Prostate gland (tissue), 2 donors: ENCODE results near the gene KIF5A. TPM values are rescaled to one million over a fixed set of nuclear protein-coding genes. Genes with fewer than 3 reads are reported as not detected.

Experiments used
- DNase-seq: peaks from one replicate; pipeline ENCODE4 v3.0.0-alpha.2; 2019; ENCODE audit warnings: low spot score
- H3K27ac ChIP-seq, 2 donors: fragments of 200-600 bp; sonication (generic); 2 replicates each; pipeline ENCODE4 v1.5.1; 2017 to 2019
- H3K27me3 ChIP-seq: fragments of 200-600 bp; sonication (generic); replicated peaks from 2 replicates; pipeline ENCODE4 v1.5.1; 2019; ENCODE audit not compliant: insufficient read depth
- H3K36me3 ChIP-seq, 2 donors: fragments of 200-600 bp; sonication (generic); 1 replicate in 1 of 2; 2 replicates in 1 of 2; pipeline versions ENCODE4 v1.5.1 to v1.8.1; 2017 to 2019
- H3K4me1 ChIP-seq: fragments of 200-600 bp; sonication (generic); replicated peaks from 2 replicates; pipeline ENCODE4 v1.5.1; 2019
- H3K4me3 ChIP-seq, 2 donors: fragments of 200-600 bp; sonication (generic); 2 replicates each; pipeline ENCODE4 v1.5.1; 2017 to 2019
- H3K9me3 ChIP-seq: fragments of 200-600 bp; sonication (generic); 2 replicates; pipeline ENCODE4 v1.5.1; 2017
- CTCF ChIP-seq, 4 experiments: fragments of 200-600 bp in 2 of 4; fragments of 450-650 bp in 2 of 4; sonication (generic) in 2 of 4; IDR thresholded peaks; 1 replicate in 3 of 4; 2 replicates in 1 of 4; pipeline ENCODE4 v1.5.1; 2016 to 2019; ENCODE audit warnings: antibody characterized with exemption in 4 of 4, mild to moderate bottlenecking in 2 of 4, moderate library complexity in 2 of 4
- POLR2A ChIP-seq: fragments of 450-650 bp; IDR thresholded peaks from one replicate; pipeline ENCODE4 v1.6.1; 2016; ENCODE audit warnings: antibody characterized with exemption, mild to moderate bottlenecking
- POLR2AphosphoS5 ChIP-seq: sonication (generic); formaldehyde crosslinking; IDR thresholded peaks from one replicate; pipeline ENCODE4 v1.6.1; 2017; ENCODE audit warnings: antibody characterized with exemption
- WGBS: methylation state at CpG from one replicate; pipeline ENCODE4 v1.1.5; 2018; 5-methylcytosine and 5-hydroxymethylcytosine counted together
- intact Hi-C: fragments of 100-400 bp; cut with DNase I; formaldehyde crosslinking; loops from one replicate; pipeline ENCODE4 v1.14.2; 2022
- total RNA-seq, 2 donors: library from RNA; depleted of rRNA; stranded (reverse); fragments of >200 nt; gene quantifications; one replicate each; pipeline ENCODE4 v1.1.0, GENCODE V29; 2016

Gene KIF5A
- total RNA-seq, 2 donors from 2014 or later, result 0.50 to 3.7 TPM

- no peak overlapping the region for H3K27ac ChIP-seq
- intact Hi-C loops, result no loop called here
- no peaks in the 10 kb centered on the region for H3K27me3 ChIP-seq
- TF ChIP-seq POLR2AphosphoS5 (no peak), POLR2A (no peak), CTCF (IDR thresholded peaks at IDR 0.05) (no peak)
- no peaks in the 10 kb centered on the region for H3K36me3 ChIP-seq
- H3K9me3 ChIP-seq, result no peaks in the 10 kb centered on the region
- no peak for DNase-seq
- H3K4me1 ChIP-seq, result peaks cover 12% of the 10 kb centered on the region
- WGBS, result 73% methylated on average over 2 of the region's 2 CpGs
- no peak overlapping the region for H3K4me3 ChIP-seq
Measured at GRCh38 chr12:57592551-57593165, 42.8 kb downstream of the KIF5A start.

GRCh38 chr12:57593187-57593586 lies 43.3 kb downstream of the KIF5A start:
- intact Hi-C loops, result no loop called here
- Histone ChIP-seq H3K4me3 (no peak overlapping the region), H3K36me3 (no peaks in the 10 kb centered on the region), H3K27me3 (no peaks in the 10 kb centered on the region), H3K4me1 (peaks cover 12% of the 10 kb centered on the region), H3K9me3 (no peaks in the 10 kb centered on the region), H3K27ac (no peak overlapping the region)
- TF ChIP-seq CTCF (IDR thresholded peaks at IDR 0.05) (no peak), POLR2A (no peak), POLR2AphosphoS5 (no peak)
- 73% methylated on average over 4 of the region's 4 CpGs for WGBS
- DNase-seq, result no peak

GRCh38 chr12:57600395-57600794 lies 50.6 kb downstream of the KIF5A start:
- DNase-seq, result no peak
- intact Hi-C loops, result no loop called here
- Histone ChIP-seq H3K36me3 (no peaks in the 10 kb centered on the region), H3K4me1 (no peaks in the 10 kb centered on the region), H3K27ac (no peak overlapping the region), H3K27me3 (no peaks in the 10 kb centered on the region), H3K9me3 (no peaks in the 10 kb centered on the region), H3K4me3 (no peak overlapping the region)
- WGBS, result 68% methylated on average over 2 of the region's 2 CpGs
- TF ChIP-seq POLR2A (no peak), POLR2AphosphoS5 (no peak), CTCF (IDR thresholded peaks at IDR 0.05) (no peak)

- H3K9me3 ChIP-seq, result no peaks in the 10 kb centered on the region
- intact Hi-C loops, result no loop called here
- no peak overlapping the region for H3K27ac ChIP-seq
- no peak for DNase-seq
- no peaks in the 10 kb centered on the region for H3K27me3 ChIP-seq
- H3K4me3 ChIP-seq, result no peak overlapping the region
- H3K4me1 ChIP-seq, result no peaks in the 10 kb centered on the region
- no peaks in the 10 kb centered on the region for H3K36me3 ChIP-seq
- TF ChIP-seq CTCF (IDR thresholded peaks at IDR 0.05), result no peak
- TF ChIP-seq POLR2AphosphoS5, result no peak
- TF ChIP-seq POLR2A, result no peak
Measured at GRCh38 chr12:57602544-57602943, 52.7 kb downstream of the KIF5A start.

GRCh38 chr12:57603324-57603723 lies 53.5 kb downstream of the KIF5A start:
- no peak for DNase-seq
- intact Hi-C loops, result no loop called here
- no peaks in the 10 kb centered on the region for H3K36me3 ChIP-seq
- no peaks in the 10 kb centered on the region for H3K27me3 ChIP-seq
- H3K9me3 ChIP-seq, result no peaks in the 10 kb centered on the region
- peak overlapping the region; percentile 92 to 96 for H3K27ac ChIP-seq
- no peak for TF ChIP-seq POLR2A
- TF ChIP-seq POLR2AphosphoS5, result no peak
- TF ChIP-seq CTCF (IDR thresholded peaks at IDR 0.05), result no peak
- no peak overlapping the region for H3K4me3 ChIP-seq
- 56% methylated on average over 2 of the region's 2 CpGs for WGBS
- H3K4me1 ChIP-seq, result no peaks in the 10 kb centered on the region
